Astrocyte (in vitro differentiated cells and primary cell): ENCODE measurements around the gene AMZ1. TPM values are rescaled to one million over a fixed set of nuclear protein-coding genes. Genes with fewer than 3 reads are reported as not detected.

ENCODE experiments used
- DNase-seq: peaks from one replicate; pipeline ENCODE4 v3.0.0-alpha.2; 2010; ENCODE audit warnings: low read depth
- FAIRE-seq: peaks from 2 replicates; lab custom pipeline; 2011; peaks lifted over from hg19 to GRCh38; lab: Jason Lieb, UNC
- H2AFZ ChIP-seq: 2 replicates; pipeline ENCODE4 v1.6.0; 2012; ENCODE audit warnings: low read depth, low read length, inconsistent platforms
- H3K27ac ChIP-seq: 2 replicates; pipeline ENCODE4 v1.5.1; 2011; ENCODE audit warnings: low read depth, low read length, inconsistent platforms
- H3K27me3 ChIP-seq: 2 replicates; pipeline ENCODE4 v1.6.0; 2011; ENCODE audit warnings: low read length, inconsistent platforms; ENCODE audit not compliant: insufficient read depth
- H3K36me3 ChIP-seq: 2 replicates; pipeline ENCODE4 v1.5.1; 2011; ENCODE audit warnings: low read length, inconsistent platforms; ENCODE audit not compliant: insufficient read depth
- H3K4me1 ChIP-seq: 2 replicates; pipeline ENCODE4 v1.5.1; 2011; ENCODE audit warnings: low read length, inconsistent platforms; ENCODE audit not compliant: insufficient read depth
- H3K4me2 ChIP-seq: 2 replicates; pipeline ENCODE4 v1.6.0; 2012; ENCODE audit warnings: low read length, inconsistent platforms
- H3K4me3 ChIP-seq: 2 replicates; pipeline ENCODE4 v1.5.1; 2011; ENCODE audit warnings: low read depth, mild to moderate bottlenecking, low read length, inconsistent platforms; ENCODE audit not compliant: insufficient read depth
- H3K79me2 ChIP-seq: 2 replicates; pipeline ENCODE4 v1.6.0; 2012; ENCODE audit warnings: mild to moderate bottlenecking, low read length, inconsistent platforms; ENCODE audit not compliant: insufficient read depth
- H3K9ac ChIP-seq: 2 replicates; pipeline ENCODE4 v1.6.0; 2012; ENCODE audit warnings: mild to moderate bottlenecking, low read length, inconsistent platforms
- H3K9me3 ChIP-seq: 2 replicates; pipeline ENCODE4 v1.5.1; 2012; ENCODE audit warnings: low read depth, mild to moderate bottlenecking, low read length, inconsistent platforms; ENCODE audit not compliant: insufficient read depth
- H4K20me1 ChIP-seq: 2 replicates; pipeline ENCODE4 v1.6.0; 2012; ENCODE audit warnings: low read length, inconsistent platforms; ENCODE audit not compliant: insufficient read depth
- H3K27ac Mint-ChIP-seq: one replicate; pipeline ENCODE4 v1.8.0; 2021; ENCODE audit warnings: mild to moderate bottlenecking, mixed read lengths; ENCODE audit not compliant: unreplicated experiment
- H3K27me3 Mint-ChIP-seq: one replicate; pipeline ENCODE4 v1.8.0; 2021; ENCODE audit warnings: low read depth, mixed read lengths; ENCODE audit not compliant: unreplicated experiment
- H3K36me3 Mint-ChIP-seq: one replicate; pipeline ENCODE4 v1.8.0; 2021; ENCODE audit warnings: low read depth, mixed read lengths; ENCODE audit not compliant: unreplicated experiment
- H3K4me1 Mint-ChIP-seq: one replicate; pipeline ENCODE4 v1.8.0; 2021; ENCODE audit warnings: low read depth, mixed read lengths; ENCODE audit not compliant: unreplicated experiment
- H3K4me3 Mint-ChIP-seq: one replicate; pipeline ENCODE4 v1.8.0; 2021; ENCODE audit warnings: mild to moderate bottlenecking, moderate library complexity, mixed read lengths; ENCODE audit not compliant: unreplicated experiment
- H3K9me3 Mint-ChIP-seq: one replicate; pipeline ENCODE4 v1.8.0; 2021; ENCODE audit warnings: mild to moderate bottlenecking, mixed read lengths; ENCODE audit not compliant: unreplicated experiment
- CTCF ChIP-seq: IDR thresholded peaks from 2 replicates; pipeline ENCODE4 v1.5.1; 2011; ENCODE audit warnings: low read depth, mild to moderate bottlenecking, inconsistent platforms, low read length, moderate library complexity; ENCODE audit not compliant: insufficient read depth
- EZH2 ChIP-seq: IDR thresholded peaks from 2 replicates; pipeline ENCODE4 v1.6.1; 2012; ENCODE audit warnings: mild to moderate bottlenecking, low read length, inconsistent platforms; ENCODE audit not compliant: insufficient read depth
- total RNA-seq: library from RNA; stranded (reverse); gene quantifications from 2 replicates; pipeline ENCODE4 v1.2.1, GENCODE V29; 2021

The AMZ1 gene
- total RNA-seq, 1 donor from 2014 or later, result 3.4 TPM

DNA sequence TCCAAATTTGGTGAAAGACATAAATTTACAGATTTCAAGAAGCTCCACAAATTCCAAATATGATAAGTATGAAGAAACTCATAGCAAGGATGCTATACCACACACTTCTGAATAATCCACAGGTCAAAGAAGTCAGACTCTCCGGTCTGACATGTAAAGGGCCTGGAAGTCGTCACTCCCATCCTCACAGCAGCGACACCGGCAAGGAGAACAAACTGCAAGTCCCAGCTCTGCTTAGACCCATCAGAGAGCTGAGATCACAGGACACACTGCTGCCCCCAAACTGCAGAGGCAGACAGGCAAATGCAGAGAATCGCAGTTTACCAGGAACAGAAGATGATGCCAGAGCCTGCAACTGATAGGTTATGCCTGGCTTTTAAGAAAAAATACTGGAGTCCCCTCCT, 62.0 kb downstream of the AMZ1 start:
- H2AFZ ChIP-seq, result no peak overlapping the region
- H3K27ac Mint-ChIP-seq, result peak overlapping the region; percentile 1
- no peak overlapping the region for H3K27ac ChIP-seq
- H3K4me2 ChIP-seq, result no peak overlapping the region
- no peaks in the 10 kb centered on the region for H3K36me3 ChIP-seq
- peaks cover 36% of the 10 kb centered on the region for H3K79me2 ChIP-seq
- H3K4me3 Mint-ChIP-seq, result no peak overlapping the region
- peaks cover 3% of the 10 kb centered on the region for H3K4me1 ChIP-seq
- no peak overlapping the region for H3K9ac ChIP-seq
- H3K4me3 ChIP-seq, result no peak overlapping the region
- no peaks in the 10 kb centered on the region for H3K9me3 ChIP-seq
- FAIRE-seq (no peak), DNase-seq (no peak)
- H3K27me3 ChIP-seq, result no peaks in the 10 kb centered on the region
- H3K36me3 Mint-ChIP-seq, result peaks cover 10% of the 10 kb centered on the region
- H4K20me1 ChIP-seq, result peaks cover 14% of the 10 kb centered on the region
- H3K9me3 Mint-ChIP-seq, result peaks cover 11% of the 10 kb centered on the region
- H3K4me1 Mint-ChIP-seq, result peaks cover 7% of the 10 kb centered on the region
- no peak for TF ChIP-seq EZH2
- H3K27me3 Mint-ChIP-seq, result no peaks in the 10 kb centered on the region

DNA sequence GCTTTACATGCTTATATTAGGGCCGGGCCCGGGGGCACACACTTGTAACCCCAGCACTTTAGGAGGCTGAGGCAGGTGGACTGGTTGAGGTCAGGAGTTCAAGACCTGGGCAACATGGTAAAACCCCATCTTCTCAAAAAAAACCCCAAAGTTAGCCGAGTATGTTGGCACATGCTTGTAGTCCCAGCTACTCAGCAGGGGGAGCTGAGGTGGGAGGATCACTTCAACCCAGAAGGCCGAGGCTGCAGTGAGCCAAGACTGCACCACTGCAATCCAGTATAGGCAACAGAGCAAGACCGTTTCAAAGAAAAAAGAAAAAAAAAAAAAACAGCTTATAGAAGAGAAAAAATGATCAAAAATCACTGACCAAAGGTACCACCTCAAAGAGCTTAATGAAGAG, 63.1 kb downstream of the AMZ1 start:
- FAIRE-seq (no peak), DNase-seq (no peak)
- Histone ChIP-seq H3K79me2 (peaks cover 38% of the 10 kb centered on the region), H4K20me1 (peaks cover 14% of the 10 kb centered on the region), H3K36me3 (no peaks in the 10 kb centered on the region), H3K4me1 (peaks cover 3% of the 10 kb centered on the region), H3K4me3 (no peak overlapping the region), H3K4me2 (no peak overlapping the region), H2AFZ (no peak overlapping the region), H3K9ac (no peak overlapping the region), H3K27me3 (no peaks in the 10 kb centered on the region), H3K9me3 (no peaks in the 10 kb centered on the region), H3K27ac (no peak overlapping the region)
- peaks cover 11% of the 10 kb centered on the region for H3K36me3 Mint-ChIP-seq
- no peak for TF ChIP-seq CTCF
- no peak for TF ChIP-seq EZH2
- no peak overlapping the region for H3K27ac Mint-ChIP-seq
- peaks cover 9% of the 10 kb centered on the region for H3K9me3 Mint-ChIP-seq
- H3K4me3 Mint-ChIP-seq, result no peak overlapping the region
- H3K4me1 Mint-ChIP-seq, result peaks cover 12% of the 10 kb centered on the region
- no peaks in the 10 kb centered on the region for H3K27me3 Mint-ChIP-seq

DNA sequence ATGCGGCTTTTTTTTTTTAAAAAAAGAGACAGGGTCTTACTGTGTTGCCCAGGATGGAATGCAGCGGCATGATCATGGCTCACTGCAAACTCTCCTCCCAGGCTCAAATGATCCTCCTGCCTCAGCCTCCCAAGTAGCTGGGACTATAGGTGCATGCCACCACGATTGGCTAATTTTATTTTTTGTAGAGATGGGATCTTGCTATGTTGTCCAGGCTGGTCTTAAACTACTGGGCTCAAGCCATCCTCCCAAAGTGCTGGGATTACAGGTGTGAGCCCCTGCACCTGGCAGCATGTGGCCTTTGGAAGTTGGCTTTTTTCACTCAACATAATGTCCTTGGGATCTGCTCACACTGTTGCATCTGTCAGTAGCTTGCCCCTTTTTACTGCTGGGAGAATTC, 65.1 kb downstream of the AMZ1 start:
- Histone ChIP-seq H3K79me2 (peaks cover 38% of the 10 kb centered on the region), H2AFZ (no peak overlapping the region), H3K9me3 (no peaks in the 10 kb centered on the region), H3K27me3 (no peaks in the 10 kb centered on the region), H3K9ac (no peak overlapping the region), H3K4me1 (peaks cover 12% of the 10 kb centered on the region), H3K4me2 (no peak overlapping the region), H3K27ac (no peak overlapping the region), H4K20me1 (peaks cover 14% of the 10 kb centered on the region), H3K36me3 (no peaks in the 10 kb centered on the region), H3K4me3 (no peak overlapping the region)
- Mint-ChIP-seq H3K4me1 (peaks cover 29% of the 10 kb centered on the region), H3K36me3 (peaks cover 9% of the 10 kb centered on the region), H3K9me3 (peaks cover 3% of the 10 kb centered on the region), H3K27ac (no peak overlapping the region), H3K27me3 (no peaks in the 10 kb centered on the region), H3K4me3 (no peak overlapping the region)
- no peak for TF ChIP-seq CTCF
- TF ChIP-seq EZH2, result no peak
- no peak for FAIRE-seq
- DNase-seq, result no peak
